IPS DF 4.7 (cell line): ENCODE results near the gene ZDHHC3.
"Not testable (repeated sequence)": the region's sequence is repeated elsewhere in the genome, so short reads cannot be mapped to it uniquely, and the experiment has no call there.

Experiments
- DNase-seq: peaks from one replicate; pipeline ENCODE4 v3.0.0-alpha.2; 2013; ENCODE audit warnings: low spot score; ENCODE audit errors: extremely low read depth

Gene ZDHHC3

GRCh38 chr3:44995142-44995770 lies 19.3 kb upstream of the ZDHHC3 start:
- DNase-seq = no peak

- no peak for DNase-seq
Measured at GRCh38 chr3:44993471-44994205, 17.7 kb upstream of the ZDHHC3 start.

GRCh38 chr3:44992555-44993470 lies 16.8 kb upstream of the ZDHHC3 start:
- no peak for DNase-seq

- DNase-seq = no peak
Measured at GRCh38 chr3:44991326-44991725, 15.4 kb upstream of the ZDHHC3 start.

- DNase-seq = no peak
Measured at GRCh38 chr3:44989636-44990373, 13.8 kb upstream of the ZDHHC3 start.

- DNase-seq = no peak
Measured at GRCh38 chr3:44989141-44989540, 13.2 kb upstream of the ZDHHC3 start.

- no peak for DNase-seq
Measured at GRCh38 chr3:44988073-44988472, 12.1 kb upstream of the ZDHHC3 start.

GRCh38 chr3:44987332-44987731 lies 11.4 kb upstream of the ZDHHC3 start:
- DNase-seq = no peak

GRCh38 chr3:44986330-44986729 lies 10.4 kb upstream of the ZDHHC3 start:
- not testable (repeated sequence) for DNase-seq

GRCh38 chr3:44984335-44984734 lies 8.4 kb upstream of the ZDHHC3 start:
- no peak for DNase-seq

- no peak for DNase-seq
Measured at GRCh38 chr3:44983484-44983941, 7.5 kb upstream of the ZDHHC3 start.

GRCh38 chr3:44982817-44983216 lies 6.8 kb upstream of the ZDHHC3 start:
- no peak for DNase-seq

- no peak for DNase-seq
Measured at GRCh38 chr3:44981751-44982150, 5.8 kb upstream of the ZDHHC3 start.

GRCh38 chr3:44981220-44981619 lies 5.2 kb upstream of the ZDHHC3 start:
- no peak for DNase-seq

- no peak for DNase-seq
Measured at GRCh38 chr3:44974416-44974815, 1.6 kb downstream of the ZDHHC3 start.

- no peak for DNase-seq
Measured at GRCh38 chr3:44970926-44971490, 5.0 kb downstream of the ZDHHC3 start.

- DNase-seq = no peak
Measured at GRCh38 chr3:44969828-44970179, 6.2 kb downstream of the ZDHHC3 start.

GRCh38 chr3:44969154-44969827 lies 6.7 kb downstream of the ZDHHC3 start:
- DNase-seq = no peak

- no peak for DNase-seq
Measured at GRCh38 chr3:44968447-44968858, 7.5 kb downstream of the ZDHHC3 start.

- DNase-seq = no peak
Measured at GRCh38 chr3:44966795-44967278, 9.1 kb downstream of the ZDHHC3 start.
